Head of caudate nucleus (tissue), 42 donors: ENCODE measurements around the gene CTNNA2.

Source experiments
- DNase-seq, 42 donors: peaks; one replicate each; pipeline versions ENCODE4 v3.0.0 to v3.0.0-alpha.2; 2020 to 2021; ENCODE audit warnings: mixed read lengths in 7 of 42
- intact Hi-C: fragments of 100-400 bp; cut with DNase I; formaldehyde crosslinking; loops from one replicate; pipeline ENCODE4 v1.15.0; 2022

The CTNNA2 gene

DNA sequence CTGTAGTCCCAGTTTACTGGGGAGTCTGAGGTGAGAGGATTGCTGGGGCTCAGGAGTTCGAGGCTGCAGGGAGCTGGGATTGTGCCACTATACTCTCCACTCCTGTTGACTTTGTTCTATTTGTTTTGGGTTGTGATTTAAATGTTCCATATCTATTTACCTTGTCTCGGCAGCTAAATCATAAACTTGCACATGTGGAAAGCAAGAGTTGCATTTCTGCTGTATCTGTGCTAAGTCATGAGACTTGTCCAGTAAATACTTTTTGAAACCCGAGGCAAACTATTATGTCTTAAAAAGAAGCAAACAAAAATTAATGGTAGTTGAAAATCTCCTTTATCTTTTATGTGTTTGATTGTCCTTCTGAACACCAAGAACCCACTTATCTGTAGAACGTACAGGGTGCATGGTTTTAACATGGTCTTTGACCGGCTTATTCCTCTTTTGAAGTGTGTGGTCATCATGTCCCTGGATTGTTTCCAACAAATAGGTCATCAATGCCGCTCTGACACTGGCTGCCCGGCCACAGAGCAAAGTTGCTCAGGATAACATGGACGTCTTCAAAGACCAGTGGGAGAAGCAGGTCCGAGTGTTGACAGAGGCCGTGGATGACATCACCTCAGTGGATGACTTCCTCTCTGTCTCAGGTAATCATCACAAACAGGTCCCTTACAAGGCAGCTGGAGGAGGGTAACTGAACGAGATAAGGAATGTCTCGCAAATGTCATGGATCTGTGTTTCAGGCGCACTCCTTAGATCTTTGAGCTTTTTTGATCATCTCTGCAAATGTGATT, 1032.8 kb downstream of the CTNNA2 start:
- intact Hi-C loops, result no loop called here
- DNase-seq, result no peak

DNA sequence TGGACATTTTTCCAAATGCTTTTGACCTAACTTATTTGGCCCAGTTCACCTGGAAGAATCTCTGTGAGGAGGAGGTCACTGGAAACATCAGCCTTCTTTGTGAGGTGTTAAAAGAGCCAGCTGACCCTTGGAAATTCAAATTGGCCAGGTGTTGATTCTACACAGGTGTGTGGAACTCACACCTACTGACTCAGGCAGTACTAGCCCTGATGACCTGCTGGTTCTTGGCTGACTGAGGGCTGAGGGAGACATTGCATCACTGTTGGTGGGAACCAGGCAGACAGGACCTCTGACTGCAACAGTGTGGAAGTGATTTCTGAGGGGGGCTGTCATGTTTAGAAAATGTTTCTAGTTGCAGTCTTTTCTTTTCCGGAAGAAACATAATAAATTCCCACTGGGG, 1033.9 kb downstream of the CTNNA2 start:
- DNase-seq, result no peak
- intact Hi-C loops, result no loop called here

DNA sequence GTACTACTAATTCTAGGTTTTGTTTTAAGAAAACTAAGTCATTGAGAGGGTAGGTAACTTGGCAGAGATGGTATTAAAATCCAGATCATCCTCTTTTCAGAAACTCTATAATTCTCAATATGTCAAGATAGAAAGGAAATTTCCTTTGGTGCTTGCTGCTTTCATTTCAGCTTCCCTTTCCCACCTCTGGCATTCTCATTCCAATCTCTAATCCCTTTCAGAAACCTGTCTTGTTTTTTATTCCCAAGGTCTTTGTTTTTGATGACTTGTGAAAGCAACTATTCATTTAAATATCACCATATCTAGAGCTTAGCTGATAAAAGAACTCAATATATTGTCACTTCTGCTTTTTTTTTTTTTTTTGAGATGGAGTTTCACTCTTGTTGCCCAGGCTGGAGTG, 1034.5 kb downstream of the CTNNA2 start:
- intact Hi-C loops, result no loop called here
- no peak for DNase-seq

DNA sequence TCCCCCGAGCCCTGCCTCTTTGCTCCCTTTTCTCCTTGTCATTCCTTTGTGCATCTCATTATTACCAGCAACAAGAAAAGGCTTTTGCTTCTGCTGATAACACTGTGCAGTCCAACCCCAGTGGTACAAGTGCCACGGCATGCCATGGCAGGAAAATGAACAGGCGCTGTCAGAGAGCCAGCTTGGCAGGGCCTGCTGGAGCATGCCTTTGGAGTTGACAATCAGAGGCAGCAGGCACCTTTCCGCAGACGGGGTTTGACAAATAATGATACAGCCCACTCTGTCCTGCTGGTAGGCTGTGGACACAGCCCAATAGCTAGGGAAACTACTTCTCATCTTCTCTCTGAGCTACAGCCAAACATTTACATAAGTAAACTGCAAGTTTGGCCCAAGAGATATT, 1035.6 kb downstream of the CTNNA2 start:
- intact Hi-C loops, result no loop called here
- DNase-seq, result peak in 18 of 42 donors; percentile 3 to 44 (median 9)

DNA sequence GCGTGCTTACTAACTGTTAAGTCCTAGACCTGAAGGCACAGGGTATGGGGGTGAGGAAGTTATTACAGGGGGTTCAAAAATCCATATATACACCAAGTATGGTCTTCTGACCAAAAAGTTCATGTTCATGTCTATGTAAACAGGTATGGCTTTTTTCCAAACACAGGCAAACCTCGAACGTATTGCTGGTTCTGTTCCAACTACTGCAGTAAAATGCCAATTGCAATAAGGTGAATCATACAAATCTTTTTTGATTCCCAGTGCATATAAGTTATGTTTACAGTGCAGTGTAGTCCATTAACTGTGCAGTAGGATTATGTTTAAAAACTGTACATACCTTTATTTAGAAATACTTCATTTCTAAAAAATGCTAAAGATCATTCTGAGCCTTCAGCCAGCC, 1037.0 kb downstream of the CTNNA2 start:
- intact Hi-C loops, result no loop called here
- no peak for DNase-seq

DNA sequence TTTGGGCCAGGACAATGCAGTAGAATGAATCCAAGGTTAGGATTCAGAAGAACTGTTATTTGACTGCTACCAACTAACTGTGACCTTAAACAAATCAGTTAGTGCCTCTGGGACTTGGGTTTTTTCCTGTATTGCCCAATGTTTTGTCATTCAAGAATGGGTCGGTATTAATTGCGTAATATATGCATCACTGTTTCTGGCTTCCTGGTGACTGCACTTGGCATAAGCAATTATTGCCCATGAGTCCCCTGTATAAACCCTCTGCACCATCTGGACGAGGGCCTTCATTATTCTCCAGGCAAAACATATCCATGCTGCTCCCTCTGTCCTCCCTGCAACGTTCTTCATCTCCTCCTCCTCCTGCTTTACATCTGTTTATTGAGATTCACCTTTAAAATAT, 1047.5 kb downstream of the CTNNA2 start:
- intact Hi-C loops, result no loop called here
- no peak for DNase-seq

DNA sequence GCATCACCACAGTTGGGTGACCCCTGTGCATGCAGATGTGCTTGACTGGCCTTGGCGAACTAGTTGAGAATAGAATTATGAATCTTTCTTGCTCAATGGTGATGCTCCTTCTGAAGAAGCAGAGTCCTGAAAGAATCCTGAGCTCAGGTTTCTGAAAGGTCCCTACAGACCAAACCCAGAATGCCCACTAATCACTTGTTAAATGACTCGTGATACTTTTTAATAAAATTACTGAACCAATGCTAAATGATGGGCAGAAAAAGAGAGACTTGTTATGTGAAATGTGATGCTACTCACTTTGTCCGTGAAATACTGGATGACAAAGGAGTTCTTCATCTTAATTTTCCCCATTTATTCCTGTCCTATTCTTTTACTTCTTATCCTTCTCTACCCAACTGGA, 1055.2 kb downstream of the CTNNA2 start:
- intact Hi-C loops, result no loop called here
- DNase-seq, result no peak

DNA sequence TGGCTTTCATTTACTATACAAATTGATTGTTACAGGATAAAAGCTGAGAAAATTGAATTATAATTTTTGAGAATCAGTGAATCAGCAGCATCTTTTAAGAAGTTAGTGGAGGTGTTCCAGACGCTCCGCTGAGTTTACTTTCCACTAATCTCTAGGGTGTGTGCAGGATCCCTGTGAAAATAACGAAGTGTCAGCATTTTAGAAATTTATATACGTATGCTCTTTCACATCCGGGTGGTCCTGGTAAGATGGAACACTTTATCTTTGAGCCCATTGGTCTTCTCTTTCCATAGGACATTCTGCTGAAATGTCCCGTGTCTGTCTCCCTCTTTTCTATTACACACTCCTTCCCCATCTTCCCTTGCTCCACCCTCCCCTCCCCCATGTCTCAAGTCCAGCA, 1060.3 kb downstream of the CTNNA2 start:
- no peak for DNase-seq
- intact Hi-C loops, result no loop called here

DNA sequence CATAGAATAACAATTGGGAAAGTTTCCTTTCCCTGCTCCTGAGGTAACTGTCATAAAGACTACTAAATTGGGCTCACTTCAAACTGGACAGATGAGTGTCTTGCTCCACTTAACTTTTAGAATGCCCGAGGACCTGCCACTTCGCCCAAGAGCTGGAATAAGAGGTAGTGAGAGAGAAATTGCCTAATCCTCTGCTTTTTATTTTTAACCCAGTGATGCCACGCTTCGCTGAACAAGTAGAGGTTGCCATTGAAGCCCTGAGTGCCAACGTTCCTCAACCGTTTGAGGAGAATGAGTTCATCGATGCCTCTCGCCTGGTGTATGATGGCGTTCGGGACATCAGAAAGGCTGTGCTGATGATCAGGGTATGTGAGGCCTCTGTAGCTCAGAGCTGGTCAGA, 1061.1 kb downstream of the CTNNA2 start:
- intact Hi-C loops, result no loop called here
- peak in 1 of 42 donors; percentile 2 for DNase-seq

DNA sequence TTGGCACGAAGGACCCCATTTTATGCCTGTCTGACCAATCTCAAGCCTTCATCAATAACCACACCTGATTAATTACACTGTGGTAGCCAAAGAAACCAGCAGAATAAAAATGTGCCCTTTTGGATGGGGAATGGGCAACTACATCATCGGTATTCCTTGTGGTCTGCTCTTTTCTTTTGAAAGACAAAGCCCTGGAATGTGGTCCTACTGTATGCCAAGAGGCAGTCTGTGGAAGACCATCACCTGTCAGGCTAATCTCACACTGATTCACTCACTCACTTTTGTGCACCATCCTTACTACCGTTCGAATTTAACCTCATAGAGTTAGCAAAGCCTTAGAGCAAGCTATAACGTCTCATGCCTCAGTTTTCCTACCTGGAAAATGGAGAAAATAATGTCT, 1066.9 kb downstream of the CTNNA2 start:
- DNase-seq, result no peak
- intact Hi-C loops, result no loop called here

DNA sequence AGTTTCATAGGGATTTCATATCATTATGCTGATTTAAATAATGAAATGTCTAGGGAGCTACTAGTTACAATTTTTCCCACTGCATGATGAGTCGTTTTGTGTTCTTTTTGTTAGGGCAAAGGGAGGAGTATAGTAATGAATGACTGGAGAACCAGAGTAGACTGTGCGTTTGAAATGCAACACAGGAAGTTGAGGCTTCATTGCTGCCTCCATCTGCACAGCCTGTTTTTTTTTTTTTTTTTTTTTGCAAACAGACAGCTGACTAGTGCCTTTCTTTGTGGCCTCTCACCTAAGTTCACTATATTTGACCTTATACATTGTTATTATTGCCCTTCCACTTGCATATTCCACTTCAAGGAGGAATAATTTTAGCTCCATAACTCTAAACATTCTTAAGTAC, 1078.4 kb downstream of the CTNNA2 start:
- intact Hi-C loops, result no loop called here

DNA sequence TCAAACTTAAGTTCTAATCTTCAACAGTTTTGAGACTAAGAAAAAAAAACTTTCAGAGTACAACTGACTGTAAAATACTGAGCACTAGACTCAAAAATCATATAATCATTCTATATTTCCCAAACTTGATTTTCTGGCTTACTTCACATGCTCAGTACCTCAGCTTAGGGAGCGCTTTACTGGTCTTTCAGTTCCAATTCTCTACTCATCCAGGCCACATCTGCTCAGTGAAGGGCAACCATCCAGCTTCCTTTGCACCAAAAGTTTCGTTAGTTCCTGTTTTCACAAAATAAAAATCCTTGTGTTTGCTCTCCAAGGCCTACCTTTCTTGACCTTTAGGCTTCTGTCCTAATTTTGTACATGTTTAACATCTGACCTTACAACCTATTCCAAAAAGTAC, 1079.3 kb downstream of the CTNNA2 start:
- DNase-seq, result no peak
- intact Hi-C loops, result no loop called here

More for the DNA sequence above, 1078.4 kb downstream of the CTNNA2 start:
- no peak for DNase-seq

DNA sequence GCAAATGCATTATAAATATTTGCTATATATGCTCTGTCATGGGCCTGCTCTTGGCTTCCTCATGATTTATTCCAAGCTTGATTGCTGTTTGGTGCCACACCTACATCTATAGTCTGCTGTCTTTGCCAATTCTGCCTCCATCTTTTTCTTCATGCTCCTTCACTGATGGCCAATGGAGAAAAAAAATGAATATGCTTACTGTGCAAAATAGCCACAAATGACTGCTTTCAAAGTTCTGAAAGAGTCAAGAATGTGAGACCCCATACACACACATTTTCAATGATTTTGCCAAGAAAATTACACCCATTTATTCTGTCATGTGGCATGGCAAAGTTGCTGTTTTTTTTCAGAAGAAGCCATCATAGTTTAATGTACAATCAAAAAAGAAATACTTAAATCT, 1097.3 kb downstream of the CTNNA2 start:
- DNase-seq, result no peak
- intact Hi-C loops, result no loop called here

DNA sequence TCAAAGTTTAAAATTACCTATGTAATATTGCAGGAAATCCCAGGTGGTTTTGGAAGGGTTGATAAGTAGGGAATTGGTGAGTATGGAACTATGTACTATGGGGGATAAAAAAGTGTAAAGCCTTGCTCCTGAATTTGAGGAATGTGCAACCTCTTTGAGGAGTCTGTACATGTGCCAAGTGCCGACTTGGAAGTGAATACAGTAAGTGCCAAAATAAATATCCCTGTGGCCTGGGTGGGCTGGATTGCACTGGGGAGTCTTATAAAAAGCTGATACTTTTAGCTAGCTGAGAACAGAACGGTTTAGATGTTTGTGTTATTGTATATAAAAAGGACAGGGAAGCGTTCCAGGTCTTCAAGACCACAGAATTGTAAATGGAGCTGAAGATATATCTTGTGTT, 1108.8 kb downstream of the CTNNA2 start:
- intact Hi-C loops, result no loop called here
- no peak for DNase-seq

DNA sequence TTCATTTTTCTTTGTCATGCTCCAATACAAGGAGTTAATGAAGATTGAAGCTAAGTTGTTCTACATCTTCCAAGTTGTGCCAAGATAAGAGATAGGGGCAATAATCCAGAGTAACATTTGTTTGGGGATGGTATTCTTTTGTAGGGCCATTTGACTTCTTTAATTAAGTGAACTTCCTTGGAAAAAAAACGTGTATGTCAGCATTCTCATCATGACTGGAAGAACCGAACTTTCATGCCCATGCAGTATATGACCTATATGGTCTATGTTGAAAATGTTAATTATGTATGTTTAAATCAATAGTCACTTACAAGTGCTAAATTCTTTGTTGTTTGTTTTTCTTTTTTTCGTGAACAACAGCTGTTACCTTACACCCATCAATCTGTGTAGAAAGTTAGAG, 1111.2 kb downstream of the CTNNA2 start:
- DNase-seq, result no peak
- intact Hi-C loops, result no loop called here

DNA sequence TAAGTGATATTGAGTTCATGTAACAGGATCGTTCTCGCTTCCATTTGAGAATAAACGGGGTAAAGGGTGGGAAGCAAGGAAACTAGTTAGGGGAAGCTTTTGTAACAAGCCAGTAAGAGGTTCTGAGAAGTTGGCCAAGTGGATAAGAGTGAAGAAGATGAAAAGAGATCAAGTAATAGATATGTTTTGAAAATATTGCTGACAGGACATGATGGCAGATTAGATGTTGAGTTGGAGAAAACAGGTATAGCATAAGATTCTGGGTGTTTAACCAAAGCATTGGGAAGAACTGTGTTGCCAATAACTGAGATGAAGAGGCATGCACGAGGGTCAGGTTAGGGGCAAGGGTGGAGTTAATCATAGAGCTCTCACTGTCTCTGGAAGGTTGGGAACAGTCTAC, 1121.7 kb downstream of the CTNNA2 start:
- no peak for DNase-seq
- intact Hi-C loops, result no loop called here

DNA sequence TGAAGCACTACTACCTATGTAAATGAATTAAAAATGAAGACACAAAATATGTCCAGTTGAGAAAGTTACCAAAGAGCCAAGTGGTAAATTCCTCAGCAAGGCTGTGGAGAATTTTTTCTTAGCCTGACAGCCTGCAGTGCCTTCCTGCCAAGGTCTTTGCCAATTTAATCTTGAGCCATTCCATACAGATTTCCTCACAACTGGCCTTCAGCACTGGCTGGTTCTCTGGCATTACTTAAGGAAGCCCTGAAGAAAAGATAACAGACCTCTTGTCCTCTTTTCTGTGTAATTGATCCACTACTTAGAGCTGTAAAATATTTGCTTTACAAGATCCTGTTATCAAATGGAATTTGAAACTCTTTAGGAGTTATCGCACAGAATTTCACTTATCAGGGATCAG, 1125.9 kb downstream of the CTNNA2 start:
- no peak for DNase-seq
- intact Hi-C loops, result no loop called here

DNA sequence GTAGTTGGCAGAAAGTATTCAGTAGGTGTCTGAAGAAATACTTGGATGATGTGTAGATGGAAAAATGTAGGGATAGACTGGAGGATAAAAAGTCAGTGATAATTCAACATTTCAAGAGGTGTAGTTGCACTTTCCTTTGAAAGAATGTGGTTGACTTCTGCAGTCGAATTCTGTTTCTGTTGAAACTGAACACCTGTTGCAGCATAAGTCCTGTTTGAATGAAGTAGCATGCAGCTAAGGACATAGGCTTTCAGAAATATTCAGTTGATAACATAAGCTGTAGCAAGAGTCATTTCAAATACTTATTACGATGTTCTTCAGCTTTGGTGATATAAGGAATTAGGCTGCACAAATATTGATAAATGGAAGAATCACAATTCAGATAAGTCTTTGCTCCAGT, 1129.6 kb downstream of the CTNNA2 start:
- no peak for DNase-seq
- intact Hi-C loops, result no loop called here

DNA sequence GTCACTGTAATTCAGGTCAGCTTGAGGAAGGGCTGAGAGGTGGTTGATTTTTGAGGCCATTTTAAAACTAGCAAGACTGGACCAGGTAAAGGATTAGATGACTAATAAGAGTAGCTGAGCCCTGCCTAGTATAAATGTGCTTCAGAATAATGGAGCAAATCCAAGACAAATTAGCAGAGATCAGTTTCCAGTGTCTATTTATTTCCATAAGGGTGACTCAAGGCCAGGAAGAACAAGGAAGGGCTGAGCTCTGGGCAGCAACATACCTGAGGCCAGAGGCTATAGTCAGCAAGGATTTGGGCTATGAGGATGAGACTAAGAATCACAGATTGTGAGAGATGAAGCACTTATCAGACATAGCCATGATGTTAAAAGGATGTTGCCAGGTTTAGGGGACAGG, 1130.7 kb downstream of the CTNNA2 start:
- intact Hi-C loops, result no loop called here
- no peak for DNase-seq

DNA sequence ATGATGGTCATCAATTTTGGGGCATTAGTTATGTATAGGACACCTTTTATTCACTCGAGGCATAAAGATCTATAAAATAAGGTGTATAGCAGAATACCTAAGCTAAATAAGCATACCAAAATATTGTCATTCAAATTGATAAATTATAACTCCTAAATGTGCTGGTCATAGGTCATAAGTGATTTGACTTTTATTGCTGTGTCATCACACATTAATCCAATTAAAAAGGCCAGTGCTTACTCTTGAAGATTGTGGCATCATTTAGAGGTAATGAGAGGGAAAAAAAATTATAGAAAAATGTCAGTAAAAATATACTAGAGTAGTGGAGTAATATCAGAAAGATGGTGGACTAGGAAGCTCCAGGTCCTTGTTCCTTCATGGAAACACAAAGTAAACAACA, 1138.6 kb downstream of the CTNNA2 start:
- intact Hi-C loops, result no loop called here
- DNase-seq, result no peak

DNA sequence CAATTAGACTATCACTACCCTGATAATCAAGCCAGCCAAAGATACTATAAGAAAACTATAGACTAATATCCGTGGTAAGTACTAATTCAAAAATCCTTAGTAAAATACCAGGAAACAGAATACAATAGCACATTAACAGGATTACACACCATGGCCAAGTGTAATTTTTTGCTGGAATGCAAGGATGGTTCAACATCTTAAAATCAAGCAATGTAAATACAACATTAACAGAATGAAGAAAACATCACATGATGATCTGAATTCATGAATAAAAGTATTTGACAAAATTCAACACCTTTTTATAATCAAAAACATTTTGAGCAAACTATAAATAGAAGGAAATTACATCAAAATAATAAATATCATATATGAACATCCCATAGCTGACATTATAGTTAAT, 1142.4 kb downstream of the CTNNA2 start:
- intact Hi-C loops, result no loop called here
- DNase-seq, result no peak

DNA sequence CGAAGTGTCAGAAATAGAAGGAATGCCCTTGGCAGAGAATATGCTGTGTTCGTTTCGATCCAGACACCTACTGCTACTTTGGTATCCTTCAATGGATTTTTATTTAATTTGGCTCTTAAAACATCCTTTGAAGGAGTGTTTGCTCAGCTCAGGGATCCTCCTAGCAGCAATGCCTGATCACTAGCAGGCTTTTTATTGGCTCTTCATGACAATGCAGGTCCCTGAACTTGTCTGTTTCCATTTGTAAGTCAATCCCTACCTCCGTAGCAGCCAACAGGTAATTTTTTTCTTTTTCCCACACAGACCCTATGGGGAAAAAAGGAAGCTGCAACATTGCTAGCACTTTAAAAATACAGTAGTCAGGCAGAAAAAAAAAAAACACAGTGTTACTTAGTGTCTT, 1157.9 kb downstream of the CTNNA2 start:
- intact Hi-C loops, result no loop called here
- DNase-seq, result no peak
